Kidney epithelial cell (primary cell): ENCODE data around the gene CNTN1. TPM values are rescaled to one million over a fixed set of nuclear protein-coding genes. Genes with fewer than 3 reads are reported as not detected.
A peak's percentile ranks its signal among the peaks of the same experiment; 100 is the strongest.

Experiments used
- DNase-seq: peaks from one replicate; pipeline ENCODE4 v3.0.0-alpha.2; 2010; ENCODE audit warnings: low read depth
- H3K27me3 ChIP-seq: 2 replicates; pipeline ENCODE4 v1.6.0; 2011; ENCODE audit warnings: low read length; ENCODE audit not compliant: control insufficient read depth, insufficient read depth
- H3K36me3 ChIP-seq: 2 replicates; pipeline ENCODE4 v1.5.1; 2011; ENCODE audit warnings: low read length; ENCODE audit not compliant: control insufficient read depth, insufficient read depth
- H3K4me3 ChIP-seq: 2 replicates; pipeline ENCODE4 v1.5.1; 2011; ENCODE audit warnings: low read depth, mild to moderate bottlenecking, control low read depth, low read length
- CTCF ChIP-seq: IDR thresholded peaks from 2 replicates; pipeline ENCODE4 v1.5.1; 2011; ENCODE audit warnings: mild to moderate bottlenecking, moderate library complexity, low read length, control low read depth, inconsistent platforms; ENCODE audit not compliant: insufficient read depth, poor library complexity, severe bottlenecking
- total RNA-seq: library from RNA; depleted of rRNA; stranded (reverse); fragments of >200 nt; gene quantifications from 2 replicates; pipeline ENCODE4 v1.2.3, GENCODE V29; 2015

CNTN1 gene
- total RNA-seq, 1 donor from 2014 or later = 1.5 TPM

- DNase-seq = no peak
- H3K36me3 ChIP-seq = no peaks in the 10 kb centered on the region
- H3K4me3 ChIP-seq = no peak overlapping the region
- no peaks in the 10 kb centered on the region for H3K27me3 ChIP-seq
- TF ChIP-seq CTCF = peak; percentile 54
Observed at GRCh38 chr12:40921563-40922163, 229.4 kb downstream of the CNTN1 start.

DNA sequence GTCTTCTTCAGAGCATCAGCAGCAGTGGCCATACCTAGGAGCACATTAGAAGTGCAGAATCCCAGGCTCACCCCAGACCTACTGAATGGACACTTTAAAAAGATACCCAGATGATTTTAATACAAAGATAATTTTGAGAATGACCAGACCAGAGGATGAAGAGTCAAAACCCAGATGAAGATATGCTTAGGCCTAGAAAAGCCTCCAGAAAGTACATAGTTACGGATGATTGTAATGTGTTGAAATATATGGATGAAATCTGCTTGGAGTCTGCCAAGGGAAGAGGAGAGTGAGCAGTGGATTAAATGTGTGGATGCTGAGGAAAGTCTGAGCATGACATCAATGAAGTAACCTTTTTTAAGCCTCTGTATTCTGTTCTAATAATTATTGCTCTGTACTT lies 245.7 kb downstream of the CNTN1 start:
- H3K27me3 ChIP-seq = no peaks in the 10 kb centered on the region
- no peak for TF ChIP-seq CTCF
- no peak overlapping the region for H3K4me3 ChIP-seq

GRCh38 chr12:40942326-40942725 lies 250.1 kb downstream of the CNTN1 start:
- TF ChIP-seq CTCF = no peak
- DNase-seq = no peak
- Histone ChIP-seq H3K27me3 (no peaks in the 10 kb centered on the region), H3K36me3 (no peaks in the 10 kb centered on the region), H3K4me3 (no peak overlapping the region)

More for the DNA sequence above, 245.7 kb downstream of the CNTN1 start:
- no peaks in the 10 kb centered on the region for H3K36me3 ChIP-seq
- no peak for DNase-seq

GRCh38 chr12:40945772-40946171 lies 253.5 kb downstream of the CNTN1 start:
- H3K27me3 ChIP-seq = no peaks in the 10 kb centered on the region
- no peak for TF ChIP-seq CTCF
- no peak for DNase-seq
- H3K36me3 ChIP-seq = no peaks in the 10 kb centered on the region
- no peak overlapping the region for H3K4me3 ChIP-seq

- DNase-seq = no peak
- Histone ChIP-seq H3K27me3 (no peaks in the 10 kb centered on the region), H3K36me3 (no peaks in the 10 kb centered on the region), H3K4me3 (no peak overlapping the region)
- TF ChIP-seq CTCF = peak; percentile 35
Observed at GRCh38 chr12:40946612-40947194, 254.5 kb downstream of the CNTN1 start.

GRCh38 chr12:40947797-40948196 lies 255.6 kb downstream of the CNTN1 start:
- no peak for TF ChIP-seq CTCF
- no peak overlapping the region for H3K4me3 ChIP-seq
- no peak for DNase-seq
- H3K36me3 ChIP-seq = no peaks in the 10 kb centered on the region
- H3K27me3 ChIP-seq = no peaks in the 10 kb centered on the region
